ENCODE results near the gene GPR65.

Gene GPR65

GRCh38 chr14:88044776-88045446, 40.0 kb downstream of the GPR65 start:
- H3K36me3 ChIP-seq (ENCODE audit: control insufficient read depth, insufficient read depth, low read length): no peaks in the 10 kb centered on the region
- no peak overlapping the region for H3K9ac ChIP-seq (ENCODE audit: low read depth, low read length)
- no peaks in the 10 kb centered on the region for H3K9me3 ChIP-seq (ENCODE audit: control insufficient read depth, insufficient read depth, low read length)
- H3K4me1 ChIP-seq (ENCODE audit: control insufficient read depth, insufficient read depth, low read length): no peaks in the 10 kb centered on the region
- no peaks in the 10 kb centered on the region for H3K27me3 ChIP-seq (ENCODE audit: control insufficient read depth, insufficient read depth, low read length)
- H3K4me3 ChIP-seq (ENCODE audit: low read depth, low read length): no peak overlapping the region

- Histone ChIP-seq H3K4me3 (ENCODE audit: low read depth, low read length) (no peak overlapping the region), H3K9ac (ENCODE audit: low read depth, low read length) (no peak overlapping the region), H3K9me3 (ENCODE audit: control insufficient read depth, insufficient read depth, low read length) (no peaks in the 10 kb centered on the region), H3K36me3 (ENCODE audit: control insufficient read depth, insufficient read depth, low read length) (no peaks in the 10 kb centered on the region), H3K27me3 (ENCODE audit: control insufficient read depth, insufficient read depth, low read length) (no peaks in the 10 kb centered on the region), H3K4me1 (ENCODE audit: control insufficient read depth, insufficient read depth, low read length) (no peaks in the 10 kb centered on the region)
Observed at GRCh38 chr14:88045705-88046104, 40.8 kb downstream of the GPR65 start.

GRCh38 chr14:88048351-88048750, 43.4 kb downstream of the GPR65 start:
- H3K36me3 ChIP-seq (ENCODE audit: control insufficient read depth, insufficient read depth, low read length): no peaks in the 10 kb centered on the region
- H3K9me3 ChIP-seq (ENCODE audit: control insufficient read depth, insufficient read depth, low read length): no peaks in the 10 kb centered on the region
- H3K9ac ChIP-seq (ENCODE audit: low read depth, low read length): no peak overlapping the region
- H3K27me3 ChIP-seq (ENCODE audit: control insufficient read depth, insufficient read depth, low read length): no peaks in the 10 kb centered on the region
- H3K4me1 ChIP-seq (ENCODE audit: control insufficient read depth, insufficient read depth, low read length): no peaks in the 10 kb centered on the region
- no peak overlapping the region for H3K4me3 ChIP-seq (ENCODE audit: low read depth, low read length)

- Histone ChIP-seq H3K36me3 (ENCODE audit: control insufficient read depth, insufficient read depth, low read length) (no peaks in the 10 kb centered on the region), H3K4me3 (ENCODE audit: low read depth, low read length) (no peak overlapping the region), H3K4me1 (ENCODE audit: control insufficient read depth, insufficient read depth, low read length) (no peaks in the 10 kb centered on the region), H3K27me3 (ENCODE audit: control insufficient read depth, insufficient read depth, low read length) (no peaks in the 10 kb centered on the region), H3K9ac (ENCODE audit: low read depth, low read length) (no peak overlapping the region), H3K9me3 (ENCODE audit: control insufficient read depth, insufficient read depth, low read length) (no peaks in the 10 kb centered on the region)
Observed at GRCh38 chr14:88049266-88049665, 44.3 kb downstream of the GPR65 start.

- Histone ChIP-seq H3K36me3 (ENCODE audit: control insufficient read depth, insufficient read depth, low read length) (no peaks in the 10 kb centered on the region), H3K9me3 (ENCODE audit: control insufficient read depth, insufficient read depth, low read length) (no peaks in the 10 kb centered on the region), H3K4me1 (ENCODE audit: control insufficient read depth, insufficient read depth, low read length) (no peaks in the 10 kb centered on the region), H3K9ac (ENCODE audit: low read depth, low read length) (no peak overlapping the region), H3K27me3 (ENCODE audit: control insufficient read depth, insufficient read depth, low read length) (no peaks in the 10 kb centered on the region), H3K4me3 (ENCODE audit: low read depth, low read length) (no peak overlapping the region)
Observed at GRCh38 chr14:88049936-88050335, 45.0 kb downstream of the GPR65 start.

GRCh38 chr14:88060576-88060975, 55.6 kb downstream of the GPR65 start:
- H3K4me1 ChIP-seq (ENCODE audit: control insufficient read depth, insufficient read depth, low read length): no peaks in the 10 kb centered on the region
- H3K9ac ChIP-seq (ENCODE audit: low read depth, low read length): no peak overlapping the region
- no peak overlapping the region for H3K4me3 ChIP-seq (ENCODE audit: low read depth, low read length)
- H3K9me3 ChIP-seq (ENCODE audit: control insufficient read depth, insufficient read depth, low read length): no peaks in the 10 kb centered on the region
- H3K36me3 ChIP-seq (ENCODE audit: control insufficient read depth, insufficient read depth, low read length): no peaks in the 10 kb centered on the region
- no peaks in the 10 kb centered on the region for H3K27me3 ChIP-seq (ENCODE audit: control insufficient read depth, insufficient read depth, low read length)

- Histone ChIP-seq H3K36me3 (ENCODE audit: control insufficient read depth, insufficient read depth, low read length) (no peaks in the 10 kb centered on the region), H3K4me1 (ENCODE audit: control insufficient read depth, insufficient read depth, low read length) (no peaks in the 10 kb centered on the region), H3K9ac (ENCODE audit: low read depth, low read length) (no peak overlapping the region), H3K4me3 (ENCODE audit: low read depth, low read length) (no peak overlapping the region), H3K27me3 (ENCODE audit: control insufficient read depth, insufficient read depth, low read length) (no peaks in the 10 kb centered on the region), H3K9me3 (ENCODE audit: control insufficient read depth, insufficient read depth, low read length) (no peaks in the 10 kb centered on the region)
Observed at GRCh38 chr14:88063811-88064210, 58.9 kb downstream of the GPR65 start.
